ENCODE results near the gene CPD.
"Not testable (repeated sequence)": the region's sequence is repeated elsewhere in the genome, so short reads cannot be mapped to it uniquely, and the experiment has no call there.

The CPD gene

GRCh38 chr17:30388321-30389179, 9.8 kb downstream of the CPD start:
- DNase-seq (ENCODE audit: low spot score), result no peak

GRCh38 chr17:30389756-30390300, 11.1 kb downstream of the CPD start:
- DNase-seq (ENCODE audit: low spot score), result peak; percentile 42

- DNase-seq (ENCODE audit: low spot score), result no peak
These were observed 12.8 kb downstream of the CPD start for GRCh38 chr17:30391534-30391933.

DNA sequence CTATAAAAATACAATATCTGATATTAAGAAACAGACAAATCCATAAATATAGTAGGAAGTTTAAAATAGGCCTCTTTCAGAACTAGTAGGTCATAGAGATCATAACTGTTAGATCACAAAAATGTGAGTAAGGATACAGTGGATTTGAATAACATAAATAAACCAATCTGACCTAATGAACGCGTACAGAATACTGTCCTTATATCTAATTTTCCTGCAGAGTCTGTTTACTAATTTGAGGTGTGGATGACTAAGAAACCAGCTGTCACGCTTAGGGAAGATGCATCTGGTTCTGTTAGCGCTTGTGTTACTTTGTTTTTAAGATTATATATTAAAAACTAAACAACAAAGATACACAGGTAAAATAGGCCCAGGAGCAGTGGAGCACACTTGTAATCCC, 14.8 kb downstream of the CPD start:
- DNase-seq (ENCODE audit: low spot score), result no peak

DNA sequence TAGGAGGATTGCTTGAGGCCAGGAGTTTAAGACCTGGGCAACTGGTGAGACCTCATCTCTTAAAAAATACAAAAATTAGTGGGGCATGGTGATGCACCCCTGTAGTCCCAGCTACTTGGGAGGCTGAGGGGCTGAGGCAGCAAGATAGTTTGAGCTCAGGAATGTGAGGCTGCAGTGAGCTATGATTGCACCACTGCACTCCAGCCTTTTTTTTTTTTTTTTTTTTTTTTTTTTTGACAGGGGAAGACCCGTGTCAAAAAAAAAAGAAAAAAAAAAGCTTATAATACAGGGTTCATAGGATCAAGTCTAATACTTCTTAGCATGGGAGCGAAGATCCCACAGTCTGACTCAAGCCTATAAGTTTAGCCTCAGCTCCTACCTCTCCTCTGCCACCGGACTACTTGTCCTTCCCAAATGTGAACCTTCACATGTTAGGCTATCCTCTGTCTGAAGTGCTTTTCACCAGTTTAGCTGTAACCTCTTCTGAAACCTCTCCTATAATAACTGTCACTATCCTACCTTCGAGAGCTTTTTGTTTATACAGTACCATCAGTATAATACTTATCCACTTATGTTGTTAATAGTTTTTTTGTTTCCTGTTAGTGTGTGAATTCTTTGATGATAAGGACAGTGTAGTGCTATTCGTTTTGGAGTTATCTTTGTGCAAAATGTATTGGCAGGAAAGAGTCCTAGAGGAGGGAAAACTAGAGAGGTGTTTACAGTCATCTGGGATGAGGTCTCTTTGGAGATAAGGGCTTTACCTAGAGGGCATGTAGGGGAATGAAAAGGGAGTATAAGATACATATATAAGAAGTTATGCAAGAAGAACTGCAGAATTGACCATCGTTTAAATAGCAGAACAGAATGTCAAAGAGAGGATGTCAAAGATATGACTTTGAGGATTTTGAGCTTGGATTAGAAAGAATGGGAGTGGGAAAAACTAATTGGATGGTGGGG, 15.5 kb downstream of the CPD start:
- no peak for DNase-seq (ENCODE audit: low spot score)

DNA sequence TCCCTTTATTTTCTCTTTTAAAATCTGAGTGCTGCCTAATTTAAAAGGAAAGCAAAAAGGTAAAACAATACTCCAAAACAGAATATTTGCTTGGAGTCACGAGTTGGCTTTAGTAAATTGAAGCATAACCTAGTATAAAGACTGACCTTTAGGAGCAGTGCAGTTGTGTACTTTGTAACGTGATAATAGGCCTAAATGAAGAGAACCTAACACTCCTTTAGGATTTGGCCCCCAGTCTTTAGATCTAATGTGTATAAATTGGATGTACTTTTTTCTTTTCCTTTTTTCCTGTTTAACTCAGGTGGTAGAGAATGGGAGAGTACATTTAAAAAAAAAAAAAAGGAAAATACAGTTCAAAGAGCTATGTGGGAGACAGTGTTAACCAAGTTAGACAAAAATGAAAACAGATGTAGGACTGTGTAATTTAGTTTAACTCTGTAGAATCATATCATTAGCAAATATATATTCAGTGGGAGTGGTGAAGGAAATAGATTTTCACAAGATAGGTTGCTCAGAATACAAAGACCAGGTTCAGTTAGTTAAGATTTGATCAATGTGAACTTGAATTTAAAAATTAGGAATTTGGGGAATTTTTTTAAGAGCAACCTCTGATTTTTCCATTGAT, 16.8 kb downstream of the CPD start:
- no peak for DNase-seq (ENCODE audit: low spot score)

- no peak for DNase-seq (ENCODE audit: low spot score)
These were observed 17.4 kb downstream of the CPD start for GRCh38 chr17:30396129-30396528.

- no peak for DNase-seq (ENCODE audit: low spot score)
These were observed 17.9 kb downstream of the CPD start for GRCh38 chr17:30396612-30397011.

- DNase-seq (ENCODE audit: low spot score), result no peak
These were observed 19.8 kb downstream of the CPD start for GRCh38 chr17:30398328-30399041.

DNA sequence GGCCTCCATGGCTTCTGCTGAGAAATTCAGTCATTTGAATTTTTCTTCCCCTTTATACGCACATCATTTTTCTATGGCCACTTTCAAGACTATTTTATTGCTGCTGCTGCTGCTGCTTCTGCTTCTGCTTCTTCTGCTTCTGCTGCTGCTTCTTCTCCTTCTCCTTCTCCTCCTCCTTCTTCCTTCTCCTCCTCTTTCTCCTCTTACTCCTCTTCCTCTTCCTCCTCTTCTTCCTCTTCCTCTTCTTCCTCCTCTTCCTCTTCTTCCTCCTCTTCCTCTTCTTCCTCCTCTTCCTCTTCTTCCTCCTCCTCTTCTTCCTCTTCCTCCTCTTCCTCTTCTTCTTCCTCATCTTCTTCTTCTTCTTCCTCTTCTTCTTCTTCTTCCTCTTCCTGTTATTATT, 22.4 kb downstream of the CPD start:
- no peak for DNase-seq (ENCODE audit: low spot score)

GRCh38 chr17:30405161-30405560, 26.4 kb downstream of the CPD start:
- DNase-seq (ENCODE audit: low spot score), result no peak

- DNase-seq (ENCODE audit: low spot score), result not testable (repeated sequence)
These were observed 31.9 kb downstream of the CPD start for GRCh38 chr17:30410627-30411026.

DNA sequence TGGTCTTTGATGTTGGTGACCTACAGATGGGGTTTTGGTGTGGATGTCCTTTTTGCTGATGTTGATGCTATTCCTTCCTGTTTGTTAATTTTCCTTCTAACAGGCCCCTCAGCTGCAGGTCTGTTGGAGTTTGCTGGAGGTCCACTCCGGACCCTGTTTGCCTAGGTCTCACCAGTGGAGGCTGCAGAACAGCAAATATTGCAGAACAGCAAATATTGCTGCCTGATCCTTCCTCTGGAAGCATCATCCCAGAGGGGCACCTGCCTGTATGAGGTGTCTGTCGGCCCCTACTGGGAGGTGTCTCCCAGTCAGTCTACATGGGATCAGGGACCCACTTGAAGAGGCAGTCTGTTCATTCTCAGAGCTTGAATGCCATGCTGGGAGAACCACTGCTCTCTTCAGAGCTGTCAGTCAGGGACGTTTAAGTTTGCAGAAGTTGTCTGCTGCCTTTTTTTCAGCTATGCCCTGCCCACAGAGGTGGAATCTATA, 33.3 kb downstream of the CPD start:
- not testable (repeated sequence) for DNase-seq (ENCODE audit: low spot score)

DNA sequence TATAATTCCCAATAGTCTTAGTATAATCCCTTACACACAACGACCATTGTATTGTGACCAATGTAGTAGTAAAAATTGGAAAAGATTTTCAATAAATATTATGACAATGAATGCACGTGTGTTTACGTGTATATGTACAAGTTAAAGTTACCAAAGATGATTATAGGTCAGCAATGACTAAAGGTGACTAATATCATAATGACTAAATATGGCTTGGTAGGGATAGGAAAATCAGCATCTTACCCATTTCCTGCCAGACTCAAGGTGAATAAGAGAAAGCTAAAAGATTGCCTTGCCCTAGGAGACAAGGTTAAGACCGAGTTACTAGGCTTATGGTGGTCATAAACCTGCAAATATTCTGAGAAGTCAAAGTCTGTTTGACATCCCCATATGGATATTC, 34.4 kb downstream of the CPD start:
- DNase-seq (ENCODE audit: low spot score), result no peak

GRCh38 chr17:30414486-30414885, 35.8 kb downstream of the CPD start:
- DNase-seq (ENCODE audit: low spot score), result peak; percentile 7

DNA sequence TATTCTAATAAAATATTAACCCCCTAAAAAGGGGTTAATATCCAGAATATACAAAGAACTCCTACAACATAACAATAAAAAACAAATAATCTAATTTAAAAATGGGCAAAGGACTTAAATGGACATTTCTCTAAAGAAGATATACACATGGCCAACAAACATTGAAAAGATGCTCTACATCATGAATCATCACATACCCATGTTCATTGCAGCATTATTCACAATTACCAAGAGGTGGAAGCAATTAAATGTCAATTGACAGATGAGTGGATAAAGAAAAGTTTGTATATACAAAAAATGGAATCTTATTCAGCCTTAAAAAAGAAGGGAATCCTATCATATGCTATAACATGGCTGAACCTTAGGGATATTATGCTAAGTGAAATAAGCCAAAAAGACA, 36.8 kb downstream of the CPD start:
- DNase-seq (ENCODE audit: low spot score), result peak; percentile 24

- DNase-seq (ENCODE audit: low spot score), result not testable (repeated sequence)
These were observed 39.3 kb downstream of the CPD start for GRCh38 chr17:30418070-30418469.

- DNase-seq (ENCODE audit: low spot score), result no peak
These were observed 42.9 kb downstream of the CPD start for GRCh38 chr17:30421592-30421991.

- no peak for DNase-seq (ENCODE audit: low spot score)
These were observed 43.4 kb downstream of the CPD start for GRCh38 chr17:30422171-30422570.

- DNase-seq (ENCODE audit: low spot score), result no peak
These were observed 45.7 kb downstream of the CPD start for GRCh38 chr17:30424471-30424870.

GRCh38 chr17:30426292-30426691, 47.6 kb downstream of the CPD start:
- DNase-seq (ENCODE audit: low spot score), result no peak
